GM19238 (cell line): ENCODE results near the gene MYOC.
"Not testable (repeated sequence)": the region's sequence is repeated elsewhere in the genome, so short reads cannot be mapped to it uniquely, and the experiment has no call there.

Experiments used
- DNase-seq: peaks from one replicate; pipeline ENCODE4 v3.0.0; 2011; ENCODE audit warnings: low spot score; ENCODE audit not compliant: insufficient read length

Gene MYOC

DNA sequence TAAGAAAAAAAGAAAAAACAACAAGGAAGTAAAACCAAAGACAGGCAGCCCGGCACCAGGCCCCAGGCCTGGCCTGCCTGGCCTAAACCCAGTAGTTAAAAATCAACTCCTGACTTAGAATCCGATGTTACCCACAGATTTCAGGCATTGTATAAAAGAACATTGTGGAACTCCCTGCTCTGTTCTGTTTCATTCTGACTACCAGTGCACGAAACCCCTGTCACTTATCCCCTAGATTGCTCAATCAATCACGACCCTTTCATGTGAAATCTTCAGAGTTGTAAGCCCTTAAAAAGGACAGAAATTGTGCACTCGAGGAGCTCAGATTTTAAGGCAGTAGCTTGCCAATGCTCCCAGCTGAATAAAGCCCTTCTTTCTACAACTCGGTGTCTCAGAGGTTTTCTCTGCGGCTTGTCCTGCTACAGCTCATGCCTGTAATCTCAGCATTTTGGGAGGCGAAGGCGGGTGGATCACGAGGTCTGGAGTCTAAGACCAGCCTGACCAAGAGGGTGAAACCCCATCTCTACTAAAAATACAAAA, 46.0 kb downstream of the MYOC start:
- no peak for DNase-seq

DNA sequence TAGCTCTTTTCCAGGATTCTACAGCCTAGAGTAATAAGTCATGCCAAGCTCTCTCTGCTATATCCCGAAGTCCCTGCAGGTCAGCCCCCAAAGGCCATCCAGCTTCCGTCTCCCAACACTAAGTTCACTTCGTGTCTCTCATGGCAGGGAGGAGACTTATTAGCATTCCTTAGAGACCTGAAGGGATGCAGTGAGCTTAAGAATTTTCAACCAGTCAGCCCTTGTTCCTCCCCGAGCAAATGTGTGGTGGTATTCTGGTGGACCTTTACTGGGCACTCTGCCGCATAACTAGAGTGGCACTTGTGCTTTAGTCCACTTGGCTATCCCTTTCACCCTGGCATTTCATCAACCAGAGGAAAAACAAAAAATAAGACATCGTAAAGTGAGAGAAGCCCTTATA, 49.4 kb downstream of the MYOC start:
- not testable (repeated sequence) for DNase-seq

DNA sequence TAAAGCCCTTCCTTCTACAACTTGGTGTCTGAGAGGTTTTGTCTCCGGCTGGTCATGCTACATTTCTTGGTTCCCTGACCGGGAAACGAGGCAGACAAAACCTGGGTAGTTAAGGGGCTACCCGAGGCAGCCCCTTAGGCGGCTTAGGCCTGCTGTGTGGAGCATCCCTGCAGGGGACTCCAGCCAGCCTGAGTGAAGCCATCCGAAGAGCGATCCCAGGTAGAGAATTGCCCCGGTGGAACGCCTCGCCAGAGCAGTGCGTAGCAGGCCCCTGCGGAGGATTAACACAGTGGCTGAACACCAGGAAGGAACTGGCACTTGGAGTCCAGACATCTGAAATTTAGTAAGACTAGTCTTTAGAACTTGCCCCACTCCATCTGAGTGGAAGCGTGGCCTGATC, 51.6 kb downstream of the MYOC start:
- no peak for DNase-seq

DNA sequence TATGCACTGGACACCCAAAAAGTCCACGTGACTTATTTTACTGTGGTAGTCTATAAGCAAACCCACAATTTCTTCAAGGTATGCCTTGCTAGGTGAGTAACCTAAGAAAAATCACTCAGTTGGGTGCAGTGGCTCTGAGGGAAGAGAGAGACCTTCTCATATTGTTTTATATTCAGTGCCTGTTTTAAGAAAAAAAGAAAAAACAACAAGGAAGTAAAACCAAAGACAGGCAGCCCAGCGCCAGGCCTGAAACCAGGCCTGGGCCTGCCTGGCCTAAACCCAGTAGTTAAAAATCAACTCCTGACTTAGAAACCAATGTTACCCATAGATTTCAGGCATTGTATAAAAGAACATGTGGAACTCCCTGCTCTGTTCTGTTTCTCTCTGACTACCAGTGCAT, 52.2 kb downstream of the MYOC start:
- DNase-seq = not testable (repeated sequence)

DNA sequence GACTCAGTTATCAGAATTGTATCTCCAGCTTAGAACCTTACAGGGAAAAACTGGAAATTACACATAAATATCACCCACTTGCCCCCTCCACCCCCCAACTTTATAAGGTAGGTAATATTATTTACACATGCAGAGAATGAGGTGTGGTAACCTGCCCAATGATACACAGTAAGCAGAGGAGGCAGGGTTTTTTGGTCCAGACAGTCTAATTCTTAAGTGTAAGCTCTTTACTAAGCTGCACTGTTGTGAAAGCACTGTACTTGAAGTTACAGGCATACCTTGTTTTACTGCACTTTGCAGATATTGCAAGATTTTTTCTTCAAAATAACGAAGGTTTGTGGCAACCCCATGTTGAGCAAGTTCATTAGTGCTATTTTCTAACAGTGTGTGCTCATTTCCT, 55.3 kb downstream of the MYOC start:
- no peak for DNase-seq

DNA sequence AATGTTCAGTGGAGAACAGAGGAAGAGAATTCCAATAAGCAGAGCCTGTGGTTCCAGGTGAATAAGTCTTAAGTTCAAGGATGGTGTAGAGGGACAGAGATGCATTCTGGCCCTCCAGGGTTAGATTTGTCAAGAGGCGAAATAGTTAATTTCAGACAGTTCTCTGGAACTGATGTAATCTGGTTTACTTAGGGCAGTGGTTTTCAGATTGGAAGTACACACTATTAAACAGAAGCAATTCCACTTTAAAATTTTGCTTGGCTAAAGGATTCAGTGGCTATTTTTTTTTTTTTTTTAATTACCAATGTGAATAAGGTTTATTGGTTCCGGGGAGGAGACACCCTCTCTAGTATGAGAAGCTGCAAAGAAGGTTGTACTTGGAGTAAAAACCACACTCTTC, 55.8 kb downstream of the MYOC start:
- DNase-seq = no peak

DNA sequence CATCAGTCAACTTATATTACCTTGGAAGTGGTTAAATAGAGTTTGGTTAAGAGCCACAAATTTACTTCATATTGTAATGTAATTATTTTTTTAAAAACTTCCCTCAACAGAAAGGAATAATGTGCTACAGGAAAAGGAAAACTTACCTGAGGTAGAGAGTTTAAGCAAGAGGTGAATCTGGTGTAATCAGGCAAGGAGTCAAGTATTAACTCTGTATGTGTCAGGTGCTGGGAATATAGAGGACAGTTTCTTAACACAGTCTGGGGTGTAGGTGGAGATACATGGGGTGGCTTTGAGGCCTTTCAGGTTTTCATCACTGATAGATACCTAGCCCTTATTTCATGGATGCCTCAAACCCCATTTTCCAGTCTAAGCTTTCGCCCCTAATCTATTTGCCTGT, 56.4 kb downstream of the MYOC start:
- no peak for DNase-seq

DNA sequence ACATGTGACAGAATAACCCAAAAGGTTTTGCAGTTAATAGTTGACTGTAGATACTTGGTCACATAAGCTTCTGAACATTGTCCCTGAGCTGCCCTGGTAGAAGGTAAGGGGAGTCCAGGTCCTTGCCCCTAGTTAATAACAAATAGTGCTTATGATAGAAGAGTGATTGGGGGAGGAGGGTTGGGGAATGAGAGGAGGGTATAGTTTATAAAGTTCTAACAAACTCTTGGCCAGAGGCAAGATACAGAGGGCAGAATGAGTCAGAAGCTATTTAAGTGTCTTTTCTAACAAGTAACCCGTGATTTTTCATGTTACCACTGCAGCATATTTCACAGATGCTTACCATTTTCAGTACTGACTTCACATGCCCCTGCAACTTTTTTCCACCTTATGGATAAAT, 57.2 kb downstream of the MYOC start:
- DNase-seq = no peak

DNA sequence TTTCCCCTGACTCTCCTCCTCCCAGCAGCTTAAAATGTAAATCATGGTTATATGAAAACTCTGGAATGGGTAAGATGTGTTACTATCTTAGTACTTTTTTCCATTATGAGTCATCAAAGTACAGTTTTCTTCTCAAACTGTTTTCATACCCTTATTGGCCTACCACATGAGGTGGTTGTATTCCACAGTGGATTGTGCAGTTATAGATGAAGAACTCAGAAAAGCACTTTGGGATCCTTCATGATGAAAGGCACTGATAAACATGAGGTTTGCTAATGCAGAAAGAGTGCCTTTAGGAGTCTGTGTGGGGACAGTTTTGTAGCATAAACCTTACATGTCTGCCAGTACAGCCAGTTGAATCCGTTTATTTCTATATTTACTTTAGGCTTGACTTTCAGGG, 62.5 kb downstream of the MYOC start:
- DNase-seq = no peak

DNA sequence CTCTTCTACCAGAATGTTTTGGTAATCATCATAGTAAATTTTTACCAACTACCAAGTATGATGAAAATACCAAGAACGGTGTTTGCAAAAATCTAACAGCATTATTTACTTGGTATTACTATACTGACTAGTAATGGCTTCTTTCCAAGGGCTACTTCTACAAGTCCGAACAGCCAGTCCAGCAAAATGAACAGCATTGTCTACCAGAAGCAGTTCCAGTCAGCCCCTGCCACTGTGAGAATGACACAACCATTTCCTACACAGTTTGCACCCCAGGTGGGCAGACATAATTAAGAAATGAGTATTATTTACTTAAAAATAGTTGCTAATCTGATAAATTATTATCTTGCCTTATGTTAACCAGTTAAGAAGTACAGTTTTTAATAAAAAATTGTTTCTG, 64.3 kb downstream of the MYOC start:
- no peak for DNase-seq

DNA sequence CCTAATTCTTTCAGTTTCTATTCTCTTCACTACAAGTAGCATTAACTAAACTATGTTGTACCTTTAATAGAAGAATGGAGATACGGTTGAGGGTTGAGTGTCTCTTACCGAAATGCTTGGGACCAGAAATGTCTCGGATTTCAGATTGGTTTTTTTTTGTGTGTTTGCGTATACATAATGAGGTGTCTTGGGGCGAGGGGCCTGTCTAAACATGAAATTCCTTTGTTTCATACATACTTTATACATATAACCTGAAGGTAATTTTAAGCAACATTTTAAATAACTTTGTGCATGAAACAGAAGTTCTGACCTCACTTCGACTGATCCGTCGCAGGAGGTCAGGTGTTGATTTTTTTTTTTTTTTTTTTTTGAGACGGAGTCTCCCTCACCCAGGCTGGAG, 66.8 kb downstream of the MYOC start:
- DNase-seq = no peak
